ENCODE measurements around the gene MRPS31.

DNA sequence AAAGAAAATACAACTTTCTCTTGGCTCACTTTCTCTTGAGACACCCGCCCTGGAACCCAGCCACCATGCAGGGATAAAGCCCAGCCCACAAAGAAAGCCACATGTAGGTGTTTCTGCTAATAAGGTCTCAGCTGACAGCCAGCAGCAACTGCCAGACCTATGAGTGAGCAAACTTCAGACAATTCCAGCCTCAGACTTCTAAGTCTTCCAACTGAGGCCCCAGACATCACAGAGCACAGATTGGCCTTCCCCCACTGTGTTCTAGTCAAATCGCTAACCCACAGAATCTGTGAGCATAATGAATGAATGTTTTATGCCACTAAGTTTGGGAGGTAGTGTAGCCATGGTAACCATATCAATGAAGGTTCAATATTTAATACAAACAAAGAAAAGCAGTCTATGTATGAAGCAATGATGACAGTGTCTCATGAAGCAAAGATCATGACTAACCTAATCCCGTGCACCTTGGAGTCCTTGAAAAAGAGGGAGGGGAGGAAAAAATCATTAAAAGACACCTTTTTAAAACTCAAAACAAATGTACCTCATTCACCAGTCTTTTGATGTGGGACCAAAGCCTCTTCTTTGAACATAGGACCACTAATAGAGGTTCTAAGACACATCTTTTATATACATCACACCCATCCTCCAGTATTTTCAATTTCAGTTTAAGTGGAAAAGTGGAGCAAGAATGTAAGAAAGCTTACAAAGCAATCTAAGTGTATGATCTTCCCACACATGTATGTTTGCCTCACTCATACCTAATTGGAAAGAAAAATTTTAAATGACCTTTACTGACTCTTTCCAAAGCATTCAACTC lies 6.2 kb downstream of the MRPS31 start:
- TF ChIP-seq POLR2AphosphoS5 (IDR thresholded peaks at IDR 0.05; ENCODE audit: borderline replicate concordance, low read depth, low read length) (no peak), EZH2 (IDR thresholded peaks at IDR 0.05) (no peak), FOXP2 (optimal IDR thresholded peaks at IDR 0.05; ENCODE audit: control extremely low read depth, extremely low read length, insufficient read depth) (no peak)

Measured in SK-N-MC (cell line).